BE2C (cell line): ENCODE measurements around the gene MAD2L2.
A peak's percentile ranks its signal among the peaks of the same experiment; 100 is the strongest.

Source experiments
- DNase-seq: peaks from one replicate; pipeline ENCODE4 v3.0.0-alpha.2; 2020
- H3K27me3 ChIP-seq: fragments of 250-450 bp; sonication (Bioruptor Pico); 2 replicates; pipeline ENCODE4 v1.5.1; 2020; ENCODE audit warnings: mild to moderate bottlenecking
- H3K36me3 ChIP-seq: fragments of 250-450 bp; sonication (Bioruptor Pico); 2 replicates; pipeline ENCODE4 v1.5.1; 2020; ENCODE audit warnings: mild to moderate bottlenecking
- H3K4me1 ChIP-seq: fragments of 250-450 bp; sonication (Bioruptor Pico); 2 replicates; pipeline ENCODE4 v1.5.1; 2020
- H3K4me3 ChIP-seq: 2 replicates; pipeline ENCODE4 v1.5.1; 2011; ENCODE audit warnings: low read depth, low read length
- H3K9me3 ChIP-seq: fragments of 250-450 bp; sonication (Bioruptor Pico); 2 replicates; pipeline ENCODE4 v1.5.1; 2020
- CTCF ChIP-seq: IDR thresholded peaks from 2 replicates; pipeline ENCODE4 v1.5.1; 2012; ENCODE audit warnings: mild to moderate bottlenecking, low read depth, low read length

Gene MAD2L2

GRCh38 chr1:11629184-11630016, 51.5 kb downstream of the MAD2L2 start:
- H3K27me3 ChIP-seq = no peaks in the 10 kb centered on the region
- peak; percentile 79 for DNase-seq
- H3K36me3 ChIP-seq = no peaks in the 10 kb centered on the region
- H3K4me3 ChIP-seq = peak overlapping the region; percentile 6
- no peaks in the 10 kb centered on the region for H3K9me3 ChIP-seq
- peaks cover 6% of the 10 kb centered on the region for H3K4me1 ChIP-seq
- no peak for TF ChIP-seq CTCF

GRCh38 chr1:11628767-11629166, 52.2 kb downstream of the MAD2L2 start:
- H3K27me3 ChIP-seq = no peaks in the 10 kb centered on the region

GRCh38 chr1:11626551-11626950, 54.4 kb downstream of the MAD2L2 start:
- H3K27me3 ChIP-seq = no peaks in the 10 kb centered on the region
- H3K9me3 ChIP-seq = no peaks in the 10 kb centered on the region
- DNase-seq = no peak
- H3K4me1 ChIP-seq = peaks cover 6% of the 10 kb centered on the region
- no peak for TF ChIP-seq CTCF
- no peaks in the 10 kb centered on the region for H3K36me3 ChIP-seq
- H3K4me3 ChIP-seq = no peak overlapping the region

More at GRCh38 chr1:11628767-11629166, 52.2 kb downstream of the MAD2L2 start:
- H3K4me1 ChIP-seq = peaks cover 6% of the 10 kb centered on the region
- no peaks in the 10 kb centered on the region for H3K9me3 ChIP-seq
- DNase-seq = no peak
- no peak for TF ChIP-seq CTCF
- no peaks in the 10 kb centered on the region for H3K36me3 ChIP-seq
- H3K4me3 ChIP-seq = no peak overlapping the region
